Left renal cortex interstitium (tissue), 4 donors: ENCODE results near the gene KRTAP10-2. TPM values are rescaled to one million over a fixed set of nuclear protein-coding genes. Genes with fewer than 3 reads are reported as not detected.
"Not testable (repeated sequence)": the region's sequence is repeated elsewhere in the genome, so short reads cannot be mapped to it uniquely, and the experiment has no call there.

Experiments used
- DNase-seq, 4 donors: peaks; one replicate each; pipeline ENCODE4 v3.0.0-alpha.2; 2013; ENCODE audit warnings: low read depth in 4 of 4, low spot score in 2 of 4, missing footprints in 1 of 4
- polyA plus RNA-seq, 4 donors: library from polyadenylated mRNA; unstranded; fragments of 120-200 nt; gene quantifications; one replicate each; pipeline ENCODE4 v1.2.1, GENCODE V29; 2013; ENCODE audit not compliant: insufficient read length in 4 of 4

KRTAP10-2 gene
- polyA plus RNA-seq, 4 donors: not detected

GRCh38 chr21:44583089-44583799 lies 31.9 kb upstream of the KRTAP10-2 start:
- DNase-seq: peak in 1 of 4 donors; percentile 16

GRCh38 chr21:44582055-44582454 lies 30.8 kb upstream of the KRTAP10-2 start:
- DNase-seq: no peak

GRCh38 chr21:44581158-44581557 lies 29.9 kb upstream of the KRTAP10-2 start:
- DNase-seq: no peak

- DNase-seq: not testable (repeated sequence)
These were observed 29.0 kb upstream of the KRTAP10-2 start, which contains the start of gene KRTAP10-5 for GRCh38 chr21:44580231-44580821. Gene KRTAP10-5 (minus strand): TSS chr21:44580604. CDS start chr21:44580578, 26 bp downstream.

- DNase-seq: no peak
These were observed 28.5 kb upstream of the KRTAP10-2 start for GRCh38 chr21:44579833-44580144.

GRCh38 chr21:44579056-44579832 lies 27.9 kb upstream of the KRTAP10-2 start:
- DNase-seq: no peak

- no peak for DNase-seq
These were observed 27.2 kb upstream of the KRTAP10-2 start for GRCh38 chr21:44578371-44579055.

- no peak for DNase-seq
These were observed 24.7 kb upstream of the KRTAP10-2 start for GRCh38 chr21:44576025-44576420.

GRCh38 chr21:44575307-44576024 lies 24.2 kb upstream of the KRTAP10-2 start:
- DNase-seq: no peak

- DNase-seq: no peak
These were observed 23.4 kb upstream of the KRTAP10-2 start for GRCh38 chr21:44574457-44575306.

- not testable (repeated sequence) for DNase-seq
These were observed 22.5 kb upstream of the KRTAP10-2 start, which contains the start of gene KRTAP10-4 for GRCh38 chr21:44573630-44574456. Gene KRTAP10-4 (plus strand): TSS chr21:44573729. CDS start chr21:44573759, 30 bp downstream.

GRCh38 chr21:44572959-44573583 lies 21.8 kb upstream of the KRTAP10-2 start:
- DNase-seq: no peak

- no peak for DNase-seq
These were observed 20.8 kb upstream of the KRTAP10-2 start for GRCh38 chr21:44571844-44572782.

GRCh38 chr21:44571296-44571695 lies 20.0 kb upstream of the KRTAP10-2 start:
- DNase-seq: no peak

- DNase-seq: no peak
These were observed 18.7 kb upstream of the KRTAP10-2 start for GRCh38 chr21:44569861-44570517.
